PC-9 (cell line): ENCODE results near the gene RIMS1. TPM values are rescaled to one million over a fixed set of nuclear protein-coding genes. Genes with fewer than 3 reads are reported as not detected.

Source experiments
- BruUV-seq: library from RNA; stranded (reverse); fragments of 400-500 nt; replicated peaks from 2 replicates; lab custom pipeline; 2021; lab: Mats Ljungman, UMichigan
- CTCF ChIA-PET: fragments of 300-600 bp; sonication (Branson Sonifier 250); formaldehyde crosslinking; loops from one replicate; lab custom pipeline; 2022; ENCODE audit warnings: antibody characterized with exemption; lab: Charles Lee
- POLR2A ChIA-PET: fragments of 300-600 bp; sonication (Branson Sonifier 250); formaldehyde crosslinking; loops from one replicate; lab custom pipeline; 2022; ENCODE audit warnings: antibody characterized with exemption; ENCODE audit not compliant: unreplicated experiment; lab: Charles Lee
- DNase-seq, 2 experiments: peaks; one replicate each; pipeline versions ENCODE4 v3.0.0 to v3.0.0-alpha.2; 2015 to 2022; ENCODE audit warnings: mixed read lengths in 1 of 2
- H2AFZ ChIP-seq: fragments of 200-600 bp; sonication (generic); 2 replicates; pipeline ENCODE4 v1.8.1; 2017; ENCODE audit warnings: antibody characterized with exemption
- H3F3A ChIP-seq: fragments of 200-600 bp; sonication (generic); 2 replicates; pipeline ENCODE4 v1.8.1; 2017; ENCODE audit warnings: antibody characterized with exemption, mild to moderate bottlenecking, low read depth; ENCODE audit not compliant: insufficient read depth
- H3K27ac ChIP-seq: fragments of 200-600 bp; sonication (generic); 2 replicates; pipeline ENCODE4 v1.6.1; 2016; ENCODE audit warnings: mixed run types
- H3K27me3 ChIP-seq: fragments of 200-600 bp; sonication (generic); 2 replicates; pipeline ENCODE4 v1.6.1; 2016; ENCODE audit warnings: low read depth, mixed run types; ENCODE audit not compliant: insufficient read depth
- H3K36me3 ChIP-seq: fragments of 200-600 bp; sonication (generic); 2 replicates; pipeline ENCODE4 v1.6.1; 2016; ENCODE audit warnings: low read depth, mixed run types
- H3K4me1 ChIP-seq: fragments of 200-600 bp; sonication (generic); replicated peaks from 2 replicates; pipeline ENCODE4 v1.6.1; 2016; ENCODE audit warnings: mixed run types; ENCODE audit not compliant: insufficient read depth
- H3K4me2 ChIP-seq: fragments of 200-600 bp; sonication (generic); 2 replicates; pipeline ENCODE4 v1.6.1; 2017; ENCODE audit warnings: mixed run types
- H3K4me3 ChIP-seq: fragments of 200-600 bp; sonication (generic); 2 replicates; pipeline ENCODE4 v1.6.1; 2016; ENCODE audit warnings: mixed run types
- H3K79me2 ChIP-seq: fragments of 200-600 bp; sonication (generic); 2 replicates; pipeline ENCODE4 v1.6.1; 2017; ENCODE audit warnings: low read depth, mixed run types
- H3K9me2 ChIP-seq: fragments of 200-600 bp; sonication (generic); 2 replicates; pipeline ENCODE4 v1.8.1; 2017; ENCODE audit warnings: mild to moderate bottlenecking; ENCODE audit not compliant: insufficient read depth
- H3K9me3 ChIP-seq: fragments of 200-600 bp; sonication (generic); 2 replicates; pipeline ENCODE4 v1.8.1; 2016; ENCODE audit warnings: low read depth; ENCODE audit not compliant: insufficient read depth
- H4K20me1 ChIP-seq: fragments of 200-600 bp; sonication (generic); 2 replicates; pipeline ENCODE4 v1.8.1; 2017; ENCODE audit not compliant: insufficient read depth
- CTCF ChIP-seq: fragments of 200-600 bp; sonication (generic); conservative IDR thresholded peaks from 2 replicates; pipeline ENCODE4 v1.6.1; 2017; ENCODE audit warnings: mixed run types, antibody characterized with exemption, mild to moderate bottlenecking, moderate library complexity
- EZH2 ChIP-seq: fragments of 200-600 bp; sonication (generic); IDR thresholded peaks from 2 replicates; pipeline ENCODE4 v1.8.0; 2017; ENCODE audit warnings: antibody characterized with exemption, low read depth
- intact Hi-C: fragments of 100-400 bp; cut with micrococcal nuclease; formaldehyde crosslinking; loops from one replicate; pipeline ENCODE4 v1.10.0; 2022; ENCODE audit not compliant: unreplicated experiment
- total RNA-seq: library from RNA; stranded (reverse); gene quantifications from 2 replicates; pipeline ENCODE4 v1.2.3, GENCODE V29; 2021

Gene RIMS1
- total RNA-seq, 1 experiment from 2014 or later, result not detected

GRCh38 chr6:71913444-71914234 lies 27.3 kb downstream of the RIMS1 start:
- H2AFZ ChIP-seq, result no peak overlapping the region
- no peaks in the 10 kb centered on the region for H3K27me3 ChIP-seq
- H3K79me2 ChIP-seq, result no peaks in the 10 kb centered on the region
- no peak overlapping the region for H3K4me3 ChIP-seq
- POLR2A ChIA-PET, result no interaction called here
- H3F3A ChIP-seq, result no peaks in the 10 kb centered on the region
- H3K9me2 ChIP-seq, result no peaks in the 10 kb centered on the region
- no peak for DNase-seq
- no TSS peak for BruUV-seq
- H3K27ac ChIP-seq, result no peak overlapping the region
- TF ChIP-seq CTCF, result no peak
- TF ChIP-seq EZH2, result no peak
- intact Hi-C loops, result no loop called here
- CTCF ChIA-PET, result no interaction called here
- no peaks in the 10 kb centered on the region for H3K4me1 ChIP-seq
- no peak overlapping the region for H3K4me2 ChIP-seq
- peaks cover 3% of the 10 kb centered on the region; the same call in 1 of the 2 replicates for H3K9me3 ChIP-seq
- no peaks in the 10 kb centered on the region for H4K20me1 ChIP-seq
- H3K36me3 ChIP-seq, result no peaks in the 10 kb centered on the region

- DNase-seq, result no peak
- Histone ChIP-seq H3K9me3 (no peaks in the 10 kb centered on the region), H3K27me3 (no peaks in the 10 kb centered on the region), H2AFZ (no peak overlapping the region), H3K79me2 (no peaks in the 10 kb centered on the region), H3F3A (no peaks in the 10 kb centered on the region), H4K20me1 (no peaks in the 10 kb centered on the region), H3K4me2 (no peak overlapping the region), H3K4me3 (no peak overlapping the region), H3K9me2 (no peaks in the 10 kb centered on the region), H3K27ac (no peak overlapping the region), H3K36me3 (no peaks in the 10 kb centered on the region), H3K4me1 (no peaks in the 10 kb centered on the region)
- TF ChIP-seq CTCF, result no peak
- TF ChIP-seq EZH2, result no peak
- ChIA-PET POLR2A (no interaction called here), CTCF (no interaction called here)
- BruUV-seq, result no TSS peak
- intact Hi-C loops, result no loop called here
These were observed 42.7 kb downstream of the RIMS1 start for GRCh38 chr6:71929047-71929446.

GRCh38 chr6:71933881-71934280 lies 47.5 kb downstream of the RIMS1 start:
- Histone ChIP-seq H3K27ac (no peak overlapping the region), H3K4me3 (no peak overlapping the region), H3K9me3 (no peaks in the 10 kb centered on the region), H2AFZ (no peak overlapping the region), H3K4me1 (no peaks in the 10 kb centered on the region), H3K4me2 (no peak overlapping the region), H3K79me2 (no peaks in the 10 kb centered on the region), H3K36me3 (no peaks in the 10 kb centered on the region), H4K20me1 (no peaks in the 10 kb centered on the region), H3F3A (no peaks in the 10 kb centered on the region), H3K9me2 (no peaks in the 10 kb centered on the region), H3K27me3 (no peaks in the 10 kb centered on the region)
- POLR2A ChIA-PET, result no interaction called here
- CTCF ChIA-PET, result no interaction called here
- BruUV-seq, result no TSS peak
- DNase-seq, result no peak
- TF ChIP-seq EZH2 (no peak), CTCF (no peak)
- intact Hi-C loops, result no loop called here
